CMK (cell line): ENCODE data around the gene SUSD3.

Source experiments
- DNase-seq: peaks from one replicate; pipeline ENCODE4 v3.0.0-alpha.2; 2010; ENCODE audit warnings: low read depth

Gene SUSD3

GRCh38 chr9:93076101-93076791 is 17.7 kb downstream of the SUSD3 start:
- DNase-seq = no peak

GRCh38 chr9:93076792-93077128 is 18.3 kb downstream of the SUSD3 start:
- DNase-seq = no peak

- no peak for DNase-seq
Measured at GRCh38 chr9:93077367-93077766, 18.9 kb downstream of the SUSD3 start.

- DNase-seq = no peak
Measured at GRCh38 chr9:93077811-93078210, 19.3 kb downstream of the SUSD3 start.

GRCh38 chr9:93079371-93079770 is 20.9 kb downstream of the SUSD3 start:
- no peak for DNase-seq

- DNase-seq = no peak
Measured at GRCh38 chr9:93080406-93080805, 21.9 kb downstream of the SUSD3 start.

- no peak for DNase-seq
Measured at GRCh38 chr9:93081081-93081529, 22.6 kb downstream of the SUSD3 start.

- DNase-seq = no peak
Measured at GRCh38 chr9:93081931-93082330, 23.4 kb downstream of the SUSD3 start.

GRCh38 chr9:93082841-93083411 is 24.4 kb downstream of the SUSD3 start:
- no peak for DNase-seq

GRCh38 chr9:93083592-93084470 is 25.3 kb downstream of the SUSD3 start:
- DNase-seq = no peak

- no peak for DNase-seq
Measured at GRCh38 chr9:93084471-93084881, 26.0 kb downstream of the SUSD3 start.

GRCh38 chr9:93085676-93086075 is 27.2 kb downstream of the SUSD3 start:
- DNase-seq = no peak

GRCh38 chr9:93086447-93087224 is 28.1 kb downstream of the SUSD3 start:
- DNase-seq = no peak

GRCh38 chr9:93087971-93088655 is 29.6 kb downstream of the SUSD3 start:
- no peak for DNase-seq

- DNase-seq = no peak
Measured at GRCh38 chr9:93088656-93089015, 30.1 kb downstream of the SUSD3 start.

- no peak for DNase-seq
Measured at GRCh38 chr9:93089024-93089423, 30.5 kb downstream of the SUSD3 start.

- DNase-seq = no peak
Measured at GRCh38 chr9:93089481-93089991, 31.0 kb downstream of the SUSD3 start.

- no peak for DNase-seq
Measured at GRCh38 chr9:93090091-93090655, 31.7 kb downstream of the SUSD3 start.

GRCh38 chr9:93091056-93091452 is 32.6 kb downstream of the SUSD3 start:
- DNase-seq = no peak

- DNase-seq = no peak
Measured at GRCh38 chr9:93091453-93092081, 33.1 kb downstream of the SUSD3 start.
